Bronchial epithelial cell (primary cell): ENCODE data around the gene STK32B. TPM values are rescaled to one million over a fixed set of nuclear protein-coding genes. Genes with fewer than 3 reads are reported as not detected.
"Not testable (repeated sequence)": the region's sequence is repeated elsewhere in the genome, so short reads cannot be mapped to it uniquely, and the experiment has no call there.

ENCODE experiments used
- DNase-seq: peaks from one replicate; pipeline ENCODE4 v3.0.0-alpha.2; 2010; ENCODE audit warnings: low read depth
- FAIRE-seq: peaks from 2 replicates; lab custom pipeline; 2011; peaks lifted over from hg19 to GRCh38; lab: Jason Lieb, UNC
- H3K27me3 ChIP-seq: 2 replicates; pipeline ENCODE4 v1.5.1; 2011; ENCODE audit warnings: low read length; ENCODE audit not compliant: control insufficient read depth, insufficient read depth
- H3K36me3 ChIP-seq: 2 replicates; pipeline ENCODE4 v1.5.1; 2011; ENCODE audit warnings: low read length; ENCODE audit not compliant: control insufficient read depth, insufficient read depth
- H3K4me3 ChIP-seq: 2 replicates; pipeline ENCODE4 v1.5.1; 2011; ENCODE audit warnings: mild to moderate bottlenecking, low read depth, low read length, control low read depth
- CTCF ChIP-seq: IDR thresholded peaks from 2 replicates; pipeline ENCODE4 v1.5.1; 2011; ENCODE audit warnings: mild to moderate bottlenecking, moderate library complexity, low read length, control low read depth, inconsistent platforms; ENCODE audit not compliant: insufficient read depth, severe bottlenecking
- total RNA-seq: library from RNA; depleted of rRNA; stranded (reverse); fragments of >200 nt; gene quantifications from 2 replicates; pipeline ENCODE4 v1.2.1, GENCODE V29; 2014

STK32B gene
- total RNA-seq, 1 donor from 2014 or later = under 0.01 TPM

GRCh38 chr4:5052726-5053425, 1.6 kb downstream of the STK32B start:
- H3K4me3 ChIP-seq = no peak overlapping the region
- peaks cover 4% of the 10 kb centered on the region for H3K27me3 ChIP-seq
- FAIRE-seq = no peak
- TF ChIP-seq CTCF = no peak
- DNase-seq = no peak
- H3K36me3 ChIP-seq = no peaks in the 10 kb centered on the region

GRCh38 chr4:5054532-5054931, 3.3 kb downstream of the STK32B start:
- peaks cover 4% of the 10 kb centered on the region for H3K27me3 ChIP-seq
- H3K4me3 ChIP-seq = no peak overlapping the region
- DNase-seq (no peak), FAIRE-seq (no peak)
- H3K36me3 ChIP-seq = no peaks in the 10 kb centered on the region
- no peak for TF ChIP-seq CTCF

GRCh38 chr4:5055411-5055810, 4.1 kb downstream of the STK32B start:
- Histone ChIP-seq H3K4me3 (no peak overlapping the region), H3K36me3 (no peaks in the 10 kb centered on the region), H3K27me3 (peaks cover 4% of the 10 kb centered on the region)
- no peak for DNase-seq
- FAIRE-seq = no peak
- no peak for TF ChIP-seq CTCF

- Histone ChIP-seq H3K4me3 (no peak overlapping the region), H3K36me3 (no peaks in the 10 kb centered on the region), H3K27me3 (no peaks in the 10 kb centered on the region)
- FAIRE-seq (no peak), DNase-seq (no peak)
- TF ChIP-seq CTCF = no peak
Observed at GRCh38 chr4:5066101-5066500, 14.8 kb downstream of the STK32B start.

- not testable (repeated sequence) for H3K27me3 ChIP-seq, H3K4me3 ChIP-seq, FAIRE-seq, DNase-seq, H3K36me3 ChIP-seq
Observed at GRCh38 chr4:5066968-5067367, 15.7 kb downstream of the STK32B start.

GRCh38 chr4:5067908-5068307, 16.6 kb downstream of the STK32B start:
- FAIRE-seq (no peak), DNase-seq (no peak)
- H3K36me3 ChIP-seq = no peaks in the 10 kb centered on the region
- H3K4me3 ChIP-seq = no peak overlapping the region
- H3K27me3 ChIP-seq = no peaks in the 10 kb centered on the region
- no peak for TF ChIP-seq CTCF
